ENCODE results near the gene PDZD2. TPM values are rescaled to one million over a fixed set of nuclear protein-coding genes. Genes with fewer than 3 reads are reported as not detected.
"Not testable (repeated sequence)": the region's sequence is repeated elsewhere in the genome, so short reads cannot be mapped to it uniquely, and the experiment has no call there.

PDZD2 gene
- total RNA-seq, 1 donor = 0.36 TPM

- Histone ChIP-seq H3K79me2 (ENCODE audit: insufficient read depth, low read length) (no peaks in the 10 kb centered on the region), H3K27me3 (ENCODE audit: insufficient read depth, low read length) (no peaks in the 10 kb centered on the region), H3K4me1 (ENCODE audit: insufficient read depth, low read length) (peaks cover 49% of the 10 kb centered on the region), H3K36me3 (ENCODE audit: insufficient read depth, low read length) (no peaks in the 10 kb centered on the region), H3K9me3 (ENCODE audit: low read depth, low read length) (no peaks in the 10 kb centered on the region), H3K4me2 (ENCODE audit: insufficient read depth, low read length) (no peak overlapping the region), H3K4me3 (ENCODE audit: insufficient read depth, low read length) (no peak overlapping the region), H3K27ac (ENCODE audit: low read depth, low read length) (no peak overlapping the region), H2AFZ (ENCODE audit: low read length) (no peak overlapping the region), H4K20me1 (ENCODE audit: insufficient read depth, low read length) (peaks cover 5% of the 10 kb centered on the region)
- no peak for TF ChIP-seq CTCF (IDR thresholded peaks at IDR 0.05; ENCODE audit: extremely low read depth, low read depth, low read length)
- peak; percentile 67 for DNase-seq (ENCODE audit: insufficient read length, low spot score, missing footprints)
Observed at GRCh38 chr5:32031089-32031488, 392.2 kb downstream of the PDZD2 start.

GRCh38 chr5:32038523-32038922 is 399.6 kb downstream of the PDZD2 start:
- Histone ChIP-seq H3K27me3 (ENCODE audit: insufficient read depth, low read length) (no peaks in the 10 kb centered on the region), H4K20me1 (ENCODE audit: insufficient read depth, low read length) (no peaks in the 10 kb centered on the region), H3K4me3 (ENCODE audit: insufficient read depth, low read length) (no peak overlapping the region), H3K4me2 (ENCODE audit: insufficient read depth, low read length) (no peak overlapping the region), H2AFZ (ENCODE audit: low read length) (no peak overlapping the region), H3K9me3 (ENCODE audit: low read depth, low read length) (no peaks in the 10 kb centered on the region), H3K27ac (ENCODE audit: low read depth, low read length) (no peak overlapping the region), H3K4me1 (ENCODE audit: insufficient read depth, low read length) (peaks cover 3% of the 10 kb centered on the region), H3K36me3 (ENCODE audit: insufficient read depth, low read length) (no peaks in the 10 kb centered on the region), H3K79me2 (ENCODE audit: insufficient read depth, low read length) (no peaks in the 10 kb centered on the region)
- no peak for DNase-seq (ENCODE audit: insufficient read length, low spot score, missing footprints)
- TF ChIP-seq CTCF (IDR thresholded peaks at IDR 0.05; ENCODE audit: extremely low read depth, low read depth, low read length) = peak; percentile 9

- not testable (repeated sequence) for DNase-seq (ENCODE audit: insufficient read length, low spot score, missing footprints)
Observed at GRCh38 chr5:32039133-32039532, 400.2 kb downstream of the PDZD2 start.

GRCh38 chr5:32039601-32040000 is 400.7 kb downstream of the PDZD2 start:
- not testable (repeated sequence) for DNase-seq (ENCODE audit: insufficient read length, low spot score, missing footprints)

More at GRCh38 chr5:32039133-32039532, 400.2 kb downstream of the PDZD2 start:
- H3K4me3 ChIP-seq (ENCODE audit: insufficient read depth, low read length); H3K36me3 ChIP-seq (ENCODE audit: insufficient read depth, low read length); H3K27ac ChIP-seq (ENCODE audit: low read depth, low read length); H3K79me2 ChIP-seq (ENCODE audit: insufficient read depth, low read length); H3K27me3 ChIP-seq (ENCODE audit: insufficient read depth, low read length); H3K4me1 ChIP-seq (ENCODE audit: insufficient read depth, low read length); H3K4me2 ChIP-seq (ENCODE audit: insufficient read depth, low read length); H2AFZ ChIP-seq (ENCODE audit: low read length); H3K9me3 ChIP-seq (ENCODE audit: low read depth, low read length); H4K20me1 ChIP-seq (ENCODE audit: insufficient read depth, low read length): not testable (repeated sequence)

GRCh38 chr5:32040181-32040695 is 401.3 kb downstream of the PDZD2 start:
- H3K27ac ChIP-seq (ENCODE audit: low read depth, low read length); H3K4me2 ChIP-seq (ENCODE audit: insufficient read depth, low read length); H3K79me2 ChIP-seq (ENCODE audit: insufficient read depth, low read length); H3K36me3 ChIP-seq (ENCODE audit: insufficient read depth, low read length); H3K27me3 ChIP-seq (ENCODE audit: insufficient read depth, low read length); H4K20me1 ChIP-seq (ENCODE audit: insufficient read depth, low read length); H3K4me3 ChIP-seq (ENCODE audit: insufficient read depth, low read length); H3K9me3 ChIP-seq (ENCODE audit: low read depth, low read length); H2AFZ ChIP-seq (ENCODE audit: low read length); DNase-seq (ENCODE audit: insufficient read length, low spot score, missing footprints): not testable (repeated sequence)
- H3K4me1 ChIP-seq (ENCODE audit: insufficient read depth, low read length) = peaks cover 15% of the 10 kb centered on the region

More at GRCh38 chr5:32039601-32040000, 400.7 kb downstream of the PDZD2 start:
- H3K4me2 ChIP-seq (ENCODE audit: insufficient read depth, low read length); H3K4me1 ChIP-seq (ENCODE audit: insufficient read depth, low read length); H4K20me1 ChIP-seq (ENCODE audit: insufficient read depth, low read length); H3K27me3 ChIP-seq (ENCODE audit: insufficient read depth, low read length); H2AFZ ChIP-seq (ENCODE audit: low read length); H3K27ac ChIP-seq (ENCODE audit: low read depth, low read length); H3K79me2 ChIP-seq (ENCODE audit: insufficient read depth, low read length); H3K36me3 ChIP-seq (ENCODE audit: insufficient read depth, low read length); H3K4me3 ChIP-seq (ENCODE audit: insufficient read depth, low read length); H3K9me3 ChIP-seq (ENCODE audit: low read depth, low read length): not testable (repeated sequence)
